GM12878 (cell line): ENCODE measurements around the gene KPNA1. TPM values are rescaled to one million over a fixed set of nuclear protein-coding genes. Genes with fewer than 3 reads are reported as not detected.

Experiments
- ATF7 ChIP-seq: fragments of 450-650 bp; IDR thresholded peaks from 2 replicates; pipeline ENCODE4 v1.6.1; 2016; ENCODE audit warnings: low read depth, mild to moderate bottlenecking
- CBX5 ChIP-seq: sonication (generic); IDR thresholded peaks from 2 replicates; pipeline ENCODE4 v1.6.1; 2016; ENCODE audit warnings: low read depth, moderate library complexity, mild to moderate bottlenecking, inconsistent platforms
- DPF2 ChIP-seq: fragments of 450-650 bp; IDR thresholded peaks from 2 replicates; pipeline ENCODE4 v1.6.1; 2017; ENCODE audit warnings: mild to moderate bottlenecking
- EED ChIP-seq: sonication (generic); IDR thresholded peaks from 2 replicates; pipeline ENCODE4 v1.6.1; 2016; ENCODE audit warnings: antibody characterized with exemption, low read depth
- EP300 ChIP-seq, 2 experiments: fragments of 150-350 bp in 1 of 2; IDR thresholded peaks; 2 replicates each; pipeline ENCODE4 v1.6.1; 2011 to 2012; ENCODE audit warnings: low read depth in 2 of 2, low read length in 2 of 2, borderline replicate concordance in 1 of 2, improper control_type of control experiment in 1 of 2, inconsistent platforms in 1 of 2; ENCODE audit not compliant: control insufficient read depth in 1 of 2
- EZH2 ChIP-seq: IDR thresholded peaks from 2 replicates; pipeline ENCODE4 v1.6.1; 2012; ENCODE audit warnings: low read depth, mild to moderate bottlenecking, control low read depth, inconsistent platforms, low read length, borderline replicate concordance; ENCODE audit not compliant: control insufficient read depth
- FOXK2 ChIP-seq: fragments of 450-650 bp; IDR thresholded peaks from 2 replicates; pipeline ENCODE4 v1.6.1; 2017; ENCODE audit warnings: mild to moderate bottlenecking, moderate library complexity
- HDAC6 ChIP-seq: fragments of 200-600 bp; sonication (generic); IDR thresholded peaks from one replicate; pipeline ENCODE4 v1.8.0; 2017; ENCODE audit warnings: antibody characterized with exemption; ENCODE audit not compliant: unreplicated experiment
- HDGF ChIP-seq: fragments of 450-650 bp; IDR thresholded peaks from 2 replicates; pipeline ENCODE4 v1.6.1; 2016; ENCODE audit warnings: antibody characterized with exemption
- JUNB ChIP-seq: IDR thresholded peaks from 2 replicates; pipeline ENCODE4 v1.6.1; 2016; ENCODE audit warnings: antibody characterized with exemption, mild to moderate bottlenecking
- KAT2A ChIP-seq: conservative IDR thresholded peaks from 2 replicates; pipeline ENCODE4 v1.6.1; 2011; ENCODE audit warnings: low read depth, low read length; ENCODE audit not compliant: control insufficient read depth
- MEF2A ChIP-seq: IDR thresholded peaks from 2 replicates; pipeline ENCODE4 v1.6.1; 2011; ENCODE audit warnings: low read depth, mild to moderate bottlenecking, low read length, moderate library complexity; ENCODE audit not compliant: insufficient read depth
- MTA3 ChIP-seq: IDR thresholded peaks from 2 replicates; pipeline ENCODE4 v1.6.1; 2012; ENCODE audit warnings: low read length, inconsistent platforms, borderline replicate concordance
- PAX5 ChIP-seq: IDR thresholded peaks from 2 replicates; pipeline ENCODE4 v1.6.1; 2011; ENCODE audit warnings: low read depth, low read length, borderline replicate concordance
- POU2F2 ChIP-seq: IDR thresholded peaks from 3 replicates; pipeline ENCODE4 v1.6.1; 2011; ENCODE audit warnings: low read depth, mild to moderate bottlenecking, low read length, borderline replicate concordance
- RELA ChIP-seq: fragments of 450-650 bp; IDR thresholded peaks from 2 replicates; pipeline ENCODE4 v1.8.0; 2014; ENCODE audit warnings: borderline replicate concordance; ENCODE audit not compliant: partially characterized antibody
- RUNX3 ChIP-seq: IDR thresholded peaks from 2 replicates; pipeline ENCODE4 v1.6.1; 2012; ENCODE audit warnings: low read length, inconsistent platforms
- SPI1 ChIP-seq: IDR thresholded peaks from 2 replicates; pipeline ENCODE4 v1.6.1; 2011; ENCODE audit warnings: low read depth, mild to moderate bottlenecking, low read length, moderate library complexity, borderline replicate concordance; ENCODE audit not compliant: insufficient read depth
- TBL1XR1 ChIP-seq: IDR thresholded peaks from 2 replicates; pipeline ENCODE4 v1.6.1; 2012; ENCODE audit warnings: low read depth, low read length, improper control_type of control experiment
- ZNF207 ChIP-seq: fragments of 450-650 bp; IDR thresholded peaks from 2 replicates; pipeline ENCODE4 v1.6.1; 2014; ENCODE audit warnings: antibody characterized with exemption, mild to moderate bottlenecking, borderline replicate concordance
- polyA plus RNA-seq, 11 experiments: library from polyadenylated mRNA; depleted of rRNA in 4 of 11; unstranded in 6 of 11; stranded (reverse) in 5 of 11; fragments of >200 nt; fragmentation: Nextera tagmentation in 4 of 11; fragmentation: Illumina TruSeq in 1 of 11; extraction: Ambion mirVana in 4 of 11; extraction: Trizol in 1 of 11; gene quantifications; 1 replicate in 1 of 11; 2 replicates in 10 of 11; pipeline versions ENCODE4 v1.2.1 to v1.2.3, GENCODE V29; 2011 to 2016; ENCODE audit warnings: inconsistent platforms in 2 of 11, missing spikeins in 2 of 11, low read depth in 1 of 11
- total RNA-seq, 4 experiments: library from RNA; depleted of rRNA in 3 of 4; stranded (reverse); fragments of >200 nt in 3 of 4; fragmentation: Illumina TruSeq in 1 of 4; extraction: Trizol in 1 of 4; gene quantifications; 2 replicates each; pipeline versions ENCODE4 v1.2.1 to v1.2.3, GENCODE V29; 2013 to 2021
- TF ChIP-seq, protein P1 (sequence below): fragments of 450-650 bp; IDR thresholded peaks from 2 replicates; pipeline ENCODE4 v1.6.1; 2017; ENCODE audit warnings: low read depth, mild to moderate bottlenecking, moderate library complexity
- TF ChIP-seq, protein P2 (sequence below): fragments of 450-650 bp; IDR thresholded peaks from 2 replicates; pipeline ENCODE4 v1.6.1; 2016; ENCODE audit warnings: mild to moderate bottlenecking
- TF ChIP-seq, protein P3 (sequence below): fragments of 450-650 bp; IDR thresholded peaks from 2 replicates; pipeline ENCODE4 v1.6.1; 2017; ENCODE audit warnings: antibody characterized with exemption, mild to moderate bottlenecking, moderate library complexity
- TF ChIP-seq, protein P4 (sequence below): IDR thresholded peaks from 2 replicates; pipeline ENCODE4 v1.6.1; 2012; ENCODE audit warnings: low read length, inconsistent platforms

Gene KPNA1
- total and polyA plus RNA-seq, 10 of the 15 experiments (the other 5 are each of a cell fraction or from before 2014, with no cell fraction given), result 8.5 to 52.7 (median 41.0) TPM

DNA sequence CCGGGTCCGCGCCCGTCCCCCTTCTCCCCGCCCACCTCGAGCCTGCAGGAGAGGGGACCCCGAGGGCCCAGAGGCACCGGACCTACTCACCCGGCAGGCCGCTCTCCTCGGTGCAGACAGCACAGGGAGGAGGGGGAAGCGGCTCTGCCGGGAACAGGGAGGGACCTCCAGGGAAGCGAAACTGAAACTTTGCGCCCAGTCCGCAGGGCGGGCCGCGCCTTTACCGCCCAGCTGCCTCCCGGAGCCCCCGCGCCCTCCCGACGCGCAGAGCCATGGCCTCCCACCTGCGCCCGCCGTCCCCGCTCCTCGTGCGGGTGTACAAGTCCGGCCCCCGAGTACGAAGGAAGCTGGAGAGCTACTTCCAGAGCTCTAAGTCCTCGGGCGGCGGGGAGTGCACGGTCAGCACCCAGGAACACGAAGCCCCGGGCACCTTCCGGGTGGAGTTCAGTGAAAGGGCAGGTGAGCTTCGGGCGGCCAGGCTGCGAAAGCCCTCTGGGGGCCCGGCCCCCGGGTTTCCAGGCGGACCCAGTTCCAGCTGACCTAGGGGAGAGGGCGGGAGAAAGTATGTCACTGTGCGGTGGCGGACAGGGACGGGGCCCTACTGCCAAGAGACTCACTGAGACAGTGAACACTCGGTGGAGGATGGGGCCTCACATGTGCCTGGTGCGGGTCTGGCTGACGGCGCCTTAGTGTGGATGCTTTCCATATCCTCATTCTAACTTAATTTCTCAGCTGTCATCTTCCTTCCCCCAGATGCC is 49.6 kb upstream of the KPNA1 start, which contains the start of the genes DTX3L and PARP9 (continued):
- peak; percentile 34; the same call in 1 of the 2 replicates for TF ChIP-seq ATF7
- no peak for TF ChIP-seq CBX5
- TF ChIP-seq PAX5, result no peak
- TF ChIP-seq POU2F2, result peak; percentile 45; the same call in 2 of the 3 replicates
- TF ChIP-seq, protein P1, sequence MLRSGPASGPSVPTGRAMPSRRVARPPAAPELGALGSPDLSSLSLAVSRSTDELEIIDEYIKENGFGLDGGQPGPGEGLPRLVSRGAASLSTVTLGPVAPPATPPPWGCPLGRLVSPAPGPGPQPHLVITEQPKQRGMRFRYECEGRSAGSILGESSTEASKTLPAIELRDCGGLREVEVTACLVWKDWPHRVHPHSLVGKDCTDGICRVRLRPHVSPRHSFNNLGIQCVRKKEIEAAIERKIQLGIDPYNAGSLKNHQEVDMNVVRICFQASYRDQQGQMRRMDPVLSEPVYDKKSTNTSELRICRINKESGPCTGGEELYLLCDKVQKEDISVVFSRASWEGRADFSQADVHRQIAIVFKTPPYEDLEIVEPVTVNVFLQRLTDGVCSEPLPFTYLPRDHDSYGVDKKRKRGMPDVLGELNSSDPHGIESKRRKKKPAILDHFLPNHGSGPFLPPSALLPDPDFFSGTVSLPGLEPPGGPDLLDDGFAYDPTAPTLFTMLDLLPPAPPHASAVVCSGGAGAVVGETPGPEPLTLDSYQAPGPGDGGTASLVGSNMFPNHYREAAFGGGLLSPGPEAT, result peak; percentile 20; the same call in 1 of the 2 replicates
- TF ChIP-seq, protein P2, sequence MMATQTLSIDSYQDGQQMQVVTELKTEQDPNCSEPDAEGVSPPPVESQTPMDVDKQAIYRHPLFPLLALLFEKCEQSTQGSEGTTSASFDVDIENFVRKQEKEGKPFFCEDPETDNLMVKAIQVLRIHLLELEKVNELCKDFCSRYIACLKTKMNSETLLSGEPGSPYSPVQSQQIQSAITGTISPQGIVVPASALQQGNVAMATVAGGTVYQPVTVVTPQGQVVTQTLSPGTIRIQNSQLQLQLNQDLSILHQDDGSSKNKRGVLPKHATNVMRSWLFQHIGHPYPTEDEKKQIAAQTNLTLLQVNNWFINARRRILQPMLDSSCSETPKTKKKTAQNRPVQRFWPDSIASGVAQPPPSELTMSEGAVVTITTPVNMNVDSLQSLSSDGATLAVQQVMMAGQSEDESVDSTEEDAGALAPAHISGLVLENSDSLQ, result no peak
- no peak for TF ChIP-seq EP300 (IDR thresholded peaks at IDR 0.05; ENCODE audit: borderline replicate concordance in 1 of 2, control insufficient read depth in 1 of 2, low read depth in 2 of 2, low read length in 2 of 2)
- TF ChIP-seq RELA, result peak; percentile 44
- TF ChIP-seq SPI1, result peak; percentile 26; the same call in 1 of the 2 replicates
- no peak for TF ChIP-seq HDAC6
- no peak for TF ChIP-seq FOXK2
- TF ChIP-seq HDGF, result no peak; the same call in 1 of the 2 replicates
- no peak for TF ChIP-seq KAT2A
- TF ChIP-seq DPF2, result peak; percentile 82; the same call in 1 of the 2 replicates
- 0 out of 2 replicates have a peak, but pooled peaks have one; percentile 1 for TF ChIP-seq RUNX3
- TF ChIP-seq JUNB, result no peak
- no peak for TF ChIP-seq EZH2
- no peak; the same call in 1 of the 2 replicates for TF ChIP-seq MTA3
- TF ChIP-seq, protein P3, sequence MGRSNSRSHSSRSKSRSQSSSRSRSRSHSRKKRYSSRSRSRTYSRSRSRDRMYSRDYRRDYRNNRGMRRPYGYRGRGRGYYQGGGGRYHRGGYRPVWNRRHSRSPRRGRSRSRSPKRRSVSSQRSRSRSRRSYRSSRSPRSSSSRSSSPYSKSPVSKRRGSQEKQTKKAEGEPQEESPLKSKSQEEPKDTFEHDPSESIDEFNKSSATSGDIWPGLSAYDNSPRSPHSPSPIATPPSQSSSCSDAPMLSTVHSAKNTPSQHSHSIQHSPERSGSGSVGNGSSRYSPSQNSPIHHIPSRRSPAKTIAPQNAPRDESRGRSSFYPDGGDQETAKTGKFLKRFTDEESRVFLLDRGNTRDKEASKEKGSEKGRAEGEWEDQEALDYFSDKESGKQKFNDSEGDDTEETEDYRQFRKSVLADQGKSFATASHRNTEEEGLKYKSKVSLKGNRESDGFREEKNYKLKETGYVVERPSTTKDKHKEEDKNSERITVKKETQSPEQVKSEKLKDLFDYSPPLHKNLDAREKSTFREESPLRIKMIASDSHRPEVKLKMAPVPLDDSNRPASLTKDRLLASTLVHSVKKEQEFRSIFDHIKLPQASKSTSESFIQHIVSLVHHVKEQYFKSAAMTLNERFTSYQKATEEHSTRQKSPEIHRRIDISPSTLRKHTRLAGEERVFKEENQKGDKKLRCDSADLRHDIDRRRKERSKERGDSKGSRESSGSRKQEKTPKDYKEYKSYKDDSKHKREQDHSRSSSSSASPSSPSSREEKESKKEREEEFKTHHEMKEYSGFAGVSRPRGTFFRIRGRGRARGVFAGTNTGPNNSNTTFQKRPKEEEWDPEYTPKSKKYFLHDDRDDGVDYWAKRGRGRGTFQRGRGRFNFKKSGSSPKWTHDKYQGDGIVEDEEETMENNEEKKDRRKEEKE, result no peak
- peak; percentile 81 for TF ChIP-seq EED
- TF ChIP-seq MEF2A, result no peak
- peak; percentile 15; the same call in 1 of the 2 replicates for TF ChIP-seq TBL1XR1
- TF ChIP-seq, protein P4, sequence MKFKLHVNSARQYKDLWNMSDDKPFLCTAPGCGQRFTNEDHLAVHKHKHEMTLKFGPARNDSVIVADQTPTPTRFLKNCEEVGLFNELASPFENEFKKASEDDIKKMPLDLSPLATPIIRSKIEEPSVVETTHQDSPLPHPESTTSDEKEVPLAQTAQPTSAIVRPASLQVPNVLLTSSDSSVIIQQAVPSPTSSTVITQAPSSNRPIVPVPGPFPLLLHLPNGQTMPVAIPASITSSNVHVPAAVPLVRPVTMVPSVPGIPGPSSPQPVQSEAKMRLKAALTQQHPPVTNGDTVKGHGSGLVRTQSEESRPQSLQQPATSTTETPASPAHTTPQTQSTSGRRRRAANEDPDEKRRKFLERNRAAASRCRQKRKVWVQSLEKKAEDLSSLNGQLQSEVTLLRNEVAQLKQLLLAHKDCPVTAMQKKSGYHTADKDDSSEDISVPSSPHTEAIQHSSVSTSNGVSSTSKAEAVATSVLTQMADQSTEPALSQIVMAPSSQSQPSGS, result no peak
- no peak for TF ChIP-seq ZNF207
